Vagina (tissue), 2 donors: Measurements from ENCODE around the gene SAMD9.

Experiments
- POLR2A ChIP-seq, 2 donors: fragments of 450-650 bp; IDR thresholded peaks; one replicate each; pipeline ENCODE4 v1.6.1; 2017; ENCODE audit warnings: antibody characterized with exemption in 2 of 2, mild to moderate bottlenecking in 2 of 2, moderate library complexity in 2 of 2
- TF ChIP-seq, protein P1 (sequence below), 3 experiments: fragments of 450-650 bp in 2 of 3; fragments of 200-600 bp in 1 of 3; sonication (generic) in 1 of 3; IDR thresholded peaks; one replicate each; pipeline ENCODE4 v1.5.1; 2017 to 2019; ENCODE audit warnings: antibody characterized with exemption in 3 of 3, mild to moderate bottlenecking in 2 of 3, moderate library complexity in 2 of 3

DNA sequence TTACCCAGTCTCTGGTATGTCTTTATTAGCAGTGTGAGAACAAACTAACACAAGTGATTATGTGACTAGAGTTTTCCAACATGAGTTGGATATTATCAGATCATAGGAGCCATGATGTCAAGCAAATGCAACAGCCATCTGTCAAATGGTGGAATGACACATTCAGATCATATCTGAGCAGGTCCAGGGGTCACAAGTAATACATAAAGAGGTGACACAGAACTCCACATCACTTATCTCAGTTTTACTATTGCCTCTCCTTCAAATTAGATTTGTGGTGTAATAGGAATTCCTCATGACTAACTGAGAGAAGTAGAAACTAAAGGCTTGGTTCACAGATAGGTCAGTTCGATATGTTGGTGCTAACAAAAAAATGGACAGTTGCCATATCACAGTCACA, 42.6 kb upstream of the SAMD9 start:
- TF ChIP-seq, protein P1, sequence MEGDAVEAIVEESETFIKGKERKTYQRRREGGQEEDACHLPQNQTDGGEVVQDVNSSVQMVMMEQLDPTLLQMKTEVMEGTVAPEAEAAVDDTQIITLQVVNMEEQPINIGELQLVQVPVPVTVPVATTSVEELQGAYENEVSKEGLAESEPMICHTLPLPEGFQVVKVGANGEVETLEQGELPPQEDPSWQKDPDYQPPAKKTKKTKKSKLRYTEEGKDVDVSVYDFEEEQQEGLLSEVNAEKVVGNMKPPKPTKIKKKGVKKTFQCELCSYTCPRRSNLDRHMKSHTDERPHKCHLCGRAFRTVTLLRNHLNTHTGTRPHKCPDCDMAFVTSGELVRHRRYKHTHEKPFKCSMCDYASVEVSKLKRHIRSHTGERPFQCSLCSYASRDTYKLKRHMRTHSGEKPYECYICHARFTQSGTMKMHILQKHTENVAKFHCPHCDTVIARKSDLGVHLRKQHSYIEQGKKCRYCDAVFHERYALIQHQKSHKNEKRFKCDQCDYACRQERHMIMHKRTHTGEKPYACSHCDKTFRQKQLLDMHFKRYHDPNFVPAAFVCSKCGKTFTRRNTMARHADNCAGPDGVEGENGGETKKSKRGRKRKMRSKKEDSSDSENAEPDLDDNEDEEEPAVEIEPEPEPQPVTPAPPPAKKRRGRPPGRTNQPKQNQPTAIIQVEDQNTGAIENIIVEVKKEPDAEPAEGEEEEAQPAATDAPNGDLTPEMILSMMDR (IDR thresholded peaks at IDR 0.05): no peak
- no peak for TF ChIP-seq POLR2A (IDR thresholded peaks at IDR 0.05)
